ENCODE results near the gene SLC27A1. TPM values are rescaled to one million over a fixed set of nuclear protein-coding genes. Genes with fewer than 3 reads are reported as not detected.

SLC27A1 gene
- polyA plus RNA-seq, 1 of the 3 experiments (the other 2 are of a cell fraction) = 15.0 TPM

DNA sequence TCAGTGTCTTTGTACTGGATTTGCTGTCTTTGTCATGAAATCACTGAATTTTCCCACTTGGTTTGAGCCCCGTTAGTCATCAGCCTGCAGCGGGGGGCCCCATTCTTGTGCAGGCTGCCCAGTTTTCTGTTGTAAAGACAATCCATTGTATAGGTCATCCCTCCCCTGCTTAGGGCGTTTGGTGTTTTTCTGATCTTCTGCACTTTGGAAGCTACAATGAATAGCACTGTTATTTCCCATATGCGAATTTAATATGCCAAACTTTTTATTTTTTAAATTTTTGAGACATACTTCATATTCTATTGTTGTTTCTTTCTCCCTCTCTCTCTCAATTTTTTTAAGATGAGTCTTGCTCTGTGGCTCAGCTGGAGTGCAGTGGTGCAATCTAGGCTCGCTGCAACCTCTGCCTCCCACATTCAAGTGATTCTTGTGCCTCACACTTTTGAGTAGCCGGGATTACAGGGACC lies 9.0 kb downstream of the SLC27A1 start:
- Histone ChIP-seq H3K4me3 (ENCODE audit: low read depth in 2 of 2, low read length in 1 of 2) (no peak overlapping the region), H4K20me1 (ENCODE audit: insufficient read depth) (peaks cover 4% of the 10 kb centered on the region), H3K9ac (peak overlapping the region; percentile 9; the same call in 1 of the 2 replicates), H3F3A (replicated peaks; ENCODE audit: insufficient read depth) (peaks cover 7% of the 10 kb centered on the region), H3K27me3 (ENCODE audit: insufficient read depth) (no peaks in the 10 kb centered on the region), H3K36me3 (replicated peaks in 1 of 2; ENCODE audit: control insufficient read depth in 1 of 2, insufficient read depth in 2 of 2, low read length in 1 of 2) (no peaks in the 10 kb centered on the region), H3K4me1 (ENCODE audit: control insufficient read depth in 1 of 2, insufficient read depth in 2 of 2, low read depth in 1 of 2, low read length in 1 of 2) (peaks cover 0 to 12% of the 10 kb centered on the region in 2 experiments; a peak in 2 of 4 replicates), H3K9me2 (no peaks in the 10 kb centered on the region), H2AFZ (ENCODE audit: low read depth) (no peak overlapping the region), H3K27ac (ENCODE audit: low read depth in 2 of 2, low read length in 1 of 2) (peak overlapping the region in 1 of 2 experiments; percentile 47; a peak in 2 of 4 replicates), H3K4me2 (peak overlapping the region; percentile 15; the same call in 1 of the 2 replicates), H3K9me3 (no peaks in the 10 kb centered on the region), H3K79me2 (ENCODE audit: insufficient read depth) (peaks cover 18% of the 10 kb centered on the region)
- ChIA-PET CTCF (interaction anchor here (1.0 kb wide), 1 partner anchor 8 kb away, joined by 3 read pairs; no protein-coding TSS in a partner anchor), POLR2A (no interaction called here)
- 70% methylated on average over 6 of the region's 6 CpGs for WGBS (ENCODE audit: low lambda C conversion rate)
- TF ChIP-seq, protein P1, sequence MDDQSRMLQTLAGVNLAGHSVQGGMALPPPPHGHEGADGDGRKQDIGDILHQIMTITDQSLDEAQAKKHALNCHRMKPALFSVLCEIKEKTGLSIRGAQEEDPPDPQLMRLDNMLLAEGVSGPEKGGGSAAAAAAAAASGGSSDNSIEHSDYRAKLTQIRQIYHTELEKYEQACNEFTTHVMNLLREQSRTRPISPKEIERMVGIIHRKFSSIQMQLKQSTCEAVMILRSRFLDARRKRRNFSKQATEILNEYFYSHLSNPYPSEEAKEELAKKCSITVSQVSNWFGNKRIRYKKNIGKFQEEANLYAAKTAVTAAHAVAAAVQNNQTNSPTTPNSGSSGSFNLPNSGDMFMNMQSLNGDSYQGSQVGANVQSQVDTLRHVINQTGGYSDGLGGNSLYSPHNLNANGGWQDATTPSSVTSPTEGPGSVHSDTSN (IDR thresholded peaks at IDR 0.05) = peak; percentile 13; the same call in 1 of the 2 replicates
- TF ChIP-seq, protein P2, sequence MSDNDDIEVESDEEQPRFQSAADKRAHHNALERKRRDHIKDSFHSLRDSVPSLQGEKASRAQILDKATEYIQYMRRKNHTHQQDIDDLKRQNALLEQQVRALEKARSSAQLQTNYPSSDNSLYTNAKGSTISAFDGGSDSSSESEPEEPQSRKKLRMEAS (IDR thresholded peaks at IDR 0.05; ENCODE audit: low read depth) = no peak
- TF ChIP-seq, protein P3, sequence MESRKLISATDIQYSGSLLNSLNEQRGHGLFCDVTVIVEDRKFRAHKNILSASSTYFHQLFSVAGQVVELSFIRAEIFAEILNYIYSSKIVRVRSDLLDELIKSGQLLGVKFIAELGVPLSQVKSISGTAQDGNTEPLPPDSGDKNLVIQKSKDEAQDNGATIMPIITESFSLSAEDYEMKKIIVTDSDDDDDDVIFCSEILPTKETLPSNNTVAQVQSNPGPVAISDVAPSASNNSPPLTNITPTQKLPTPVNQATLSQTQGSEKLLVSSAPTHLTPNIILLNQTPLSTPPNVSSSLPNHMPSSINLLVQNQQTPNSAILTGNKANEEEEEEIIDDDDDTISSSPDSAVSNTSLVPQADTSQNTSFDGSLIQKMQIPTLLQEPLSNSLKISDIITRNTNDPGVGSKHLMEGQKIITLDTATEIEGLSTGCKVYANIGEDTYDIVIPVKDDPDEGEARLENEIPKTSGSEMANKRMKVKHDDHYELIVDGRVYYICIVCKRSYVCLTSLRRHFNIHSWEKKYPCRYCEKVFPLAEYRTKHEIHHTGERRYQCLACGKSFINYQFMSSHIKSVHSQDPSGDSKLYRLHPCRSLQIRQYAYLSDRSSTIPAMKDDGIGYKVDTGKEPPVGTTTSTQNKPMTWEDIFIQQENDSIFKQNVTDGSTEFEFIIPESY (IDR thresholded peaks at IDR 0.05; ENCODE audit: borderline replicate concordance, low read depth) = no peak
- TF ChIP-seq MXI1 (IDR thresholded peaks at IDR 0.05; ENCODE audit: low read depth, low read length) (no peak), TEAD4 (IDR thresholded peaks at IDR 0.05; ENCODE audit: borderline replicate concordance, insufficient read depth) (no peak), RAD21 (IDR thresholded peaks at IDR 0.05; ENCODE audit: low read length) (no peak), TCF12 (IDR thresholded peaks at IDR 0.05) (peak; percentile 21; the same call in 1 of the 2 replicates), GATA2 (CRISPR knock-in tag; IDR thresholded peaks at IDR 0.05) (no peak), FOSL2 (IDR thresholded peaks at IDR 0.05; ENCODE audit: borderline replicate concordance, low read depth) (0 out of 2 replicates have a peak, but pooled peaks have one; percentile 23)
- TF ChIP-seq, protein P4, sequence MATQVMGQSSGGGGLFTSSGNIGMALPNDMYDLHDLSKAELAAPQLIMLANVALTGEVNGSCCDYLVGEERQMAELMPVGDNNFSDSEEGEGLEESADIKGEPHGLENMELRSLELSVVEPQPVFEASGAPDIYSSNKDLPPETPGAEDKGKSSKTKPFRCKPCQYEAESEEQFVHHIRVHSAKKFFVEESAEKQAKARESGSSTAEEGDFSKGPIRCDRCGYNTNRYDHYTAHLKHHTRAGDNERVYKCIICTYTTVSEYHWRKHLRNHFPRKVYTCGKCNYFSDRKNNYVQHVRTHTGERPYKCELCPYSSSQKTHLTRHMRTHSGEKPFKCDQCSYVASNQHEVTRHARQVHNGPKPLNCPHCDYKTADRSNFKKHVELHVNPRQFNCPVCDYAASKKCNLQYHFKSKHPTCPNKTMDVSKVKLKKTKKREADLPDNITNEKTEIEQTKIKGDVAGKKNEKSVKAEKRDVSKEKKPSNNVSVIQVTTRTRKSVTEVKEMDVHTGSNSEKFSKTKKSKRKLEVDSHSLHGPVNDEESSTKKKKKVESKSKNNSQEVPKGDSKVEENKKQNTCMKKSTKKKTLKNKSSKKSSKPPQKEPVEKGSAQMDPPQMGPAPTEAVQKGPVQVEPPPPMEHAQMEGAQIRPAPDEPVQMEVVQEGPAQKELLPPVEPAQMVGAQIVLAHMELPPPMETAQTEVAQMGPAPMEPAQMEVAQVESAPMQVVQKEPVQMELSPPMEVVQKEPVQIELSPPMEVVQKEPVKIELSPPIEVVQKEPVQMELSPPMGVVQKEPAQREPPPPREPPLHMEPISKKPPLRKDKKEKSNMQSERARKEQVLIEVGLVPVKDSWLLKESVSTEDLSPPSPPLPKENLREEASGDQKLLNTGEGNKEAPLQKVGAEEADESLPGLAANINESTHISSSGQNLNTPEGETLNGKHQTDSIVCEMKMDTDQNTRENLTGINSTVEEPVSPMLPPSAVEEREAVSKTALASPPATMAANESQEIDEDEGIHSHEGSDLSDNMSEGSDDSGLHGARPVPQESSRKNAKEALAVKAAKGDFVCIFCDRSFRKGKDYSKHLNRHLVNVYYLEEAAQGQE (IDR thresholded peaks at IDR 0.05; ENCODE audit: low read depth, low read length) = no peak
- TF ChIP-seq, protein P5, sequence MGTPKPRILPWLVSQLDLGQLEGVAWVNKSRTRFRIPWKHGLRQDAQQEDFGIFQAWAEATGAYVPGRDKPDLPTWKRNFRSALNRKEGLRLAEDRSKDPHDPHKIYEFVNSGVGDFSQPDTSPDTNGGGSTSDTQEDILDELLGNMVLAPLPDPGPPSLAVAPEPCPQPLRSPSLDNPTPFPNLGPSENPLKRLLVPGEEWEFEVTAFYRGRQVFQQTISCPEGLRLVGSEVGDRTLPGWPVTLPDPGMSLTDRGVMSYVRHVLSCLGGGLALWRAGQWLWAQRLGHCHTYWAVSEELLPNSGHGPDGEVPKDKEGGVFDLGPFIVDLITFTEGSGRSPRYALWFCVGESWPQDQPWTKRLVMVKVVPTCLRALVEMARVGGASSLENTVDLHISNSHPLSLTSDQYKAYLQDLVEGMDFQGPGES (IDR thresholded peaks at IDR 0.05; ENCODE audit: low read depth, low read length) = no peak
- no peak for DNase-seq
